ENCODE results near the gene CTIF. TPM values are rescaled to one million over a fixed set of nuclear protein-coding genes. Genes with fewer than 3 reads are reported as not detected.

CTIF gene
- polyA plus RNA-seq, 3 donors, result 0.38 to 8.7 (median 1.2) TPM

GRCh38 chr18:48702346-48703027 lies 163.7 kb downstream of the CTIF start:
- H3K4me1 Mint-ChIP-seq, result peaks cover 21% of the 10 kb centered on the region
- Histone ChIP-seq H3K9ac (ENCODE audit: insufficient read depth, low read length, poor library complexity, severe bottlenecking) (no peak overlapping the region), H3K79me2 (ENCODE audit: insufficient read depth, low read length) (no peaks in the 10 kb centered on the region), H3K27me3 (ENCODE audit: control insufficient read depth in 2 of 2, insufficient read depth in 2 of 2, low read length in 2 of 2) (no peaks in the 10 kb centered on the region), H4K20me1 (ENCODE audit: insufficient read depth, low read length) (no peaks in the 10 kb centered on the region), H3K4me3 (replicated peaks in 1 of 3; ENCODE audit: low read depth in 2 of 3, low read length in 3 of 3) (no peak overlapping the region), H3K27ac (ENCODE audit: low read depth in 1 of 2, low read length in 2 of 2) (no peak overlapping the region), H3K4me1 (ENCODE audit: control insufficient read depth in 1 of 2, insufficient read depth in 2 of 2, low read length in 2 of 2) (peaks cover 14 to 15% of the 10 kb centered on the region in 2 donors), H3K36me3 (replicated peaks in 1 of 2; ENCODE audit: control insufficient read depth in 1 of 2, insufficient read depth in 2 of 2, low read length in 2 of 2) (no peaks in the 10 kb centered on the region), H3K4me2 (replicated peaks; ENCODE audit: extremely low read depth, low read length, poor library complexity, severe bottlenecking) (no peak overlapping the region), H2AFZ (ENCODE audit: insufficient read depth, low read depth, low read length, poor library complexity, severe bottlenecking) (no peak overlapping the region), H3K9me3 (replicated peaks in 1 of 2; ENCODE audit: control insufficient read depth in 1 of 2, insufficient read depth in 1 of 2, low read length in 2 of 2) (no peaks in the 10 kb centered on the region)
- H3K27me3 Mint-ChIP-seq (ENCODE audit: low read depth in 3 of 3), result peaks cover 0 to 1% (median 0%) of the 10 kb centered on the region in 3 donors
- no peaks in the 10 kb centered on the region for H3K9me3 Mint-ChIP-seq
- H3K27ac Mint-ChIP-seq, result no peak overlapping the region
- H3K36me3 Mint-ChIP-seq, result peaks cover 4 to 9% of the 10 kb centered on the region in 2 donors
- no peak for DNase-seq
- TF ChIP-seq, protein P1, sequence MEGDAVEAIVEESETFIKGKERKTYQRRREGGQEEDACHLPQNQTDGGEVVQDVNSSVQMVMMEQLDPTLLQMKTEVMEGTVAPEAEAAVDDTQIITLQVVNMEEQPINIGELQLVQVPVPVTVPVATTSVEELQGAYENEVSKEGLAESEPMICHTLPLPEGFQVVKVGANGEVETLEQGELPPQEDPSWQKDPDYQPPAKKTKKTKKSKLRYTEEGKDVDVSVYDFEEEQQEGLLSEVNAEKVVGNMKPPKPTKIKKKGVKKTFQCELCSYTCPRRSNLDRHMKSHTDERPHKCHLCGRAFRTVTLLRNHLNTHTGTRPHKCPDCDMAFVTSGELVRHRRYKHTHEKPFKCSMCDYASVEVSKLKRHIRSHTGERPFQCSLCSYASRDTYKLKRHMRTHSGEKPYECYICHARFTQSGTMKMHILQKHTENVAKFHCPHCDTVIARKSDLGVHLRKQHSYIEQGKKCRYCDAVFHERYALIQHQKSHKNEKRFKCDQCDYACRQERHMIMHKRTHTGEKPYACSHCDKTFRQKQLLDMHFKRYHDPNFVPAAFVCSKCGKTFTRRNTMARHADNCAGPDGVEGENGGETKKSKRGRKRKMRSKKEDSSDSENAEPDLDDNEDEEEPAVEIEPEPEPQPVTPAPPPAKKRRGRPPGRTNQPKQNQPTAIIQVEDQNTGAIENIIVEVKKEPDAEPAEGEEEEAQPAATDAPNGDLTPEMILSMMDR (IDR thresholded peaks at IDR 0.05), result no peak
- H3K4me3 Mint-ChIP-seq, result no peak overlapping the region
- intact Hi-C loops (cut with micrococcal nuclease), result loop anchor here in 1 of 2 donors (10.0 kb wide), 1 partner anchor 62 kb away; no protein-coding TSS in a partner anchor
- WGBS (ENCODE audit: insufficient coverage), result 88% methylated on average over 4 of the region's 9 CpGs

DNA sequence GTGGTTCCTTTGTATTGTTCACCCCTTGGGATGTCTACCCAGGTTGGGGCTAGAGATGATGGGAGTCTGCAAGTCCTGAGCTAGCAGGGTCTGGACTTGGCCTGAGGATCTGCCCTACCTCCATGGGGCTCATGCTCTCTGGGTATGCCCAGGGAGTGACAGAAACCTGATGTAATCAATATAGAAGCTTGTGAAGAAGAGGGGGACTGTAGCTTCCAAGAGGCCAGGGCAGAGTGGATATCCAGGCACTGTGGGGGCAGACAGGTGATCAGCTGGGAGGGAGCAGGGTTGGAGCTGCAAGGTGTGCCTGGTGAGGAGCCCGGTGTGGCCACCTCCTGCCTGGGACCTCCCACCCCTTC lies 164.2 kb downstream of the CTIF start:
- TF ChIP-seq, protein P1 (IDR thresholded peaks at IDR 0.05), result no peak
- H3K9ac ChIP-seq (ENCODE audit: insufficient read depth, low read length, poor library complexity, severe bottlenecking), result no peak overlapping the region

More for the DNA sequence above, 164.2 kb downstream of the CTIF start:
- Histone ChIP-seq H3K4me1 (ENCODE audit: control insufficient read depth in 1 of 2, insufficient read depth in 2 of 2, low read length in 2 of 2) (peaks cover 18 to 21% of the 10 kb centered on the region in 2 donors), H3K36me3 (replicated peaks in 1 of 2; ENCODE audit: control insufficient read depth in 1 of 2, insufficient read depth in 2 of 2, low read length in 2 of 2) (no peaks in the 10 kb centered on the region), H3K27me3 (ENCODE audit: control insufficient read depth in 2 of 2, insufficient read depth in 2 of 2, low read length in 2 of 2) (no peaks in the 10 kb centered on the region), H3K4me3 (replicated peaks in 1 of 3; ENCODE audit: low read depth in 2 of 3, low read length in 3 of 3) (no peak overlapping the region), H4K20me1 (ENCODE audit: insufficient read depth, low read length) (no peaks in the 10 kb centered on the region), H3K27ac (ENCODE audit: low read depth in 1 of 2, low read length in 2 of 2) (no peak overlapping the region), H3K9me3 (replicated peaks in 1 of 2; ENCODE audit: control insufficient read depth in 1 of 2, insufficient read depth in 1 of 2, low read length in 2 of 2) (no peaks in the 10 kb centered on the region), H3K79me2 (ENCODE audit: insufficient read depth, low read length) (no peaks in the 10 kb centered on the region), H2AFZ (ENCODE audit: insufficient read depth, low read depth, low read length, poor library complexity, severe bottlenecking) (no peak overlapping the region), H3K4me2 (replicated peaks; ENCODE audit: extremely low read depth, low read length, poor library complexity, severe bottlenecking) (no peak overlapping the region)
- Mint-ChIP-seq H3K27me3 (ENCODE audit: low read depth in 3 of 3) (peaks cover 0 to 1% (median 0%) of the 10 kb centered on the region in 3 donors), H3K36me3 (peaks cover 4 to 9% of the 10 kb centered on the region in 2 donors), H3K27ac (no peak overlapping the region), H3K9me3 (no peaks in the 10 kb centered on the region), H3K4me1 (peaks cover 25% of the 10 kb centered on the region), H3K4me3 (no peak overlapping the region)
- DNase-seq, result no peak
- no CpG with 5 or more reads among the region's 1 CpG for WGBS (ENCODE audit: insufficient coverage)
- intact Hi-C loops (cut with micrococcal nuclease), result loop anchor here in 1 of 2 donors (10.0 kb wide), 1 partner anchor 62 kb away; no protein-coding TSS in a partner anchor
